NCI-H82 treated with DMSO at 0.1 percent for 48 hours (cell line): ENCODE results near the gene SSTR3.

Experiments used
- DNase-seq: peaks from one replicate; lab custom pipeline; 2025; ENCODE audit not compliant: unreplicated experiment; lab: John Stamatoyannopoulos, UW

Gene SSTR3

GRCh38 chr22:37198258-37199102 is 13.8 kb downstream of the SSTR3 start:
- DNase-seq: no peak

- no peak for DNase-seq
These were observed 14.6 kb downstream of the SSTR3 start for GRCh38 chr22:37197451-37198257.

- no peak for DNase-seq
These were observed 15.5 kb downstream of the SSTR3 start for GRCh38 chr22:37196539-37197450.

- DNase-seq: no peak
These were observed 16.4 kb downstream of the SSTR3 start for GRCh38 chr22:37195921-37196320.

GRCh38 chr22:37194750-37195149 is 17.5 kb downstream of the SSTR3 start:
- peak; percentile 6 for DNase-seq

- DNase-seq: no peak
These were observed 18.6 kb downstream of the SSTR3 start for GRCh38 chr22:37193629-37194191.

- no peak for DNase-seq
These were observed 19.5 kb downstream of the SSTR3 start for GRCh38 chr22:37192741-37193140.

- no peak for DNase-seq
These were observed 20.1 kb downstream of the SSTR3 start for GRCh38 chr22:37192204-37192603.

- DNase-seq: no peak
These were observed 22.0 kb downstream of the SSTR3 start for GRCh38 chr22:37190262-37190780.

GRCh38 chr22:37188901-37189466 is 23.3 kb downstream of the SSTR3 start:
- no peak for DNase-seq

GRCh38 chr22:37187891-37188761 is 24.2 kb downstream of the SSTR3 start, which contains the start of gene C1QTNF6:
Gene C1QTNF6 (minus strand): TSS chr22:37188247. CDS start chr22:37188213, 34 bp downstream.
- no peak for DNase-seq

- DNase-seq: no peak
These were observed 24.8 kb downstream of the SSTR3 start for GRCh38 chr22:37187552-37187890.

- no peak for DNase-seq
These were observed 25.2 kb downstream of the SSTR3 start for GRCh38 chr22:37186997-37187522.

- DNase-seq: peak; percentile 1
These were observed 25.9 kb downstream of the SSTR3 start for GRCh38 chr22:37186228-37186996.

- DNase-seq: no peak
These were observed 26.5 kb downstream of the SSTR3 start for GRCh38 chr22:37185646-37186227.

- no peak for DNase-seq
These were observed 27.3 kb downstream of the SSTR3 start for GRCh38 chr22:37184816-37185541.

- no peak for DNase-seq
These were observed 27.9 kb downstream of the SSTR3 start for GRCh38 chr22:37184380-37184755.
